Measurements from ENCODE around the gene RASD1. TPM values are rescaled to one million over a fixed set of nuclear protein-coding genes. Genes with fewer than 3 reads are reported as not detected.

Gene RASD1
- total RNA-seq, 1 experiment from 2014 or later: 0.30 TPM

GRCh38 chr17:17494499-17494869 is 1.7 kb downstream of the RASD1 start:
- ChIA-PET POLR2A (no interaction called here), RAD21 (ENCODE audit: low non-redundant PET in 1 of 2, low total read pairs in 2 of 2, uncharacterized antibody in 2 of 2, unreplicated experiment in 2 of 2) (interaction anchor here in 1 of 2 experiments (0.5 kb wide), 1 partner anchor 146 kb away, joined by 3 read pairs; no protein-coding TSS in a partner anchor), CTCF (no interaction called here)
- Histone ChIP-seq H2AFZ (ENCODE audit: low read depth, low read length, poor library complexity, severe bottlenecking) (no peak overlapping the region), H3K4me1 (ENCODE audit: control insufficient read depth in 1 of 2, insufficient read depth in 2 of 2, low read length in 2 of 2) (peaks cover 0 to 15% of the 10 kb centered on the region in 2 experiments; a peak in 2 of 4 replicates), H3K36me3 (ENCODE audit: control insufficient read depth in 1 of 2, insufficient read depth in 2 of 2, low read length in 2 of 2) (peaks cover 0 to 8% of the 10 kb centered on the region in 2 experiments; a peak in 2 of 4 replicates), H3K27ac (ENCODE audit: low read depth, low read length) (no peak overlapping the region), H3K4me3 (replicated peaks in 1 of 2; ENCODE audit: low read depth in 1 of 2, low read length in 2 of 2) (no peak overlapping the region), H3K9me2 (ENCODE audit: insufficient read depth) (no peaks in the 10 kb centered on the region), H3K4me2 (ENCODE audit: low read length) (no peak overlapping the region), H3K9ac (ENCODE audit: low read length) (no peak overlapping the region), H3K79me2 (ENCODE audit: insufficient read depth, low read length) (peaks cover 2% of the 10 kb centered on the region; the same call in 1 of the 2 replicates), H3K27me3 (ENCODE audit: insufficient read depth, low read length) (no peaks in the 10 kb centered on the region), H4K20me1 (ENCODE audit: insufficient read depth) (no peaks in the 10 kb centered on the region), H3K9me3 (ENCODE audit: control insufficient read depth in 1 of 2, insufficient read depth in 1 of 2, low read depth in 1 of 2, low read length in 2 of 2) (no peaks in the 10 kb centered on the region)
- no peak for TF ChIP-seq REST (IDR thresholded peaks at IDR 0.05; ENCODE audit: low read depth)
- no peak for TF ChIP-seq CEBPB (IDR thresholded peaks at IDR 0.05; ENCODE audit: low read depth)
- TF ChIP-seq JUND (IDR thresholded peaks at IDR 0.05): no peak
- TF ChIP-seq ELF1 (IDR thresholded peaks at IDR 0.05; ENCODE audit: borderline replicate concordance, low read depth): no peak
- TF ChIP-seq TCF7L2 (IDR thresholded peaks at IDR 0.05; ENCODE audit: borderline replicate concordance, extremely low read depth, insufficient read depth, insufficient read length): no peak
- no peak for TF ChIP-seq CBX3 (IDR thresholded peaks at IDR 0.05; ENCODE audit: low read depth)
- no peak for TF ChIP-seq EZH2phosphoT487 (IDR thresholded peaks at IDR 0.05; ENCODE audit: borderline replicate concordance)
- no peak for TF ChIP-seq ATF3 (IDR thresholded peaks at IDR 0.05)
- TF ChIP-seq SRF (IDR thresholded peaks at IDR 0.05; ENCODE audit: low read depth): no peak
- TF ChIP-seq CTCF (IDR thresholded peaks at IDR 0.05 in 2 of 3, conservative IDR thresholded peaks at IDR 0.05 in 1 of 3; ENCODE audit: borderline replicate concordance in 1 of 3, insufficient read depth in 1 of 3, low read depth in 2 of 3, low read length in 2 of 3): no peak
- no peak for TF ChIP-seq EZH2 (IDR thresholded peaks at IDR 0.05)
- no peak for TF ChIP-seq ZBTB33 (IDR thresholded peaks at IDR 0.05; ENCODE audit: extremely low read depth, insufficient replicate concordance, low read length)
- no peak for TF ChIP-seq POLR2AphosphoS5 (IDR thresholded peaks at IDR 0.05; ENCODE audit: low read depth, low read length)
- no peak for TF ChIP-seq POLR2A (IDR thresholded peaks at IDR 0.05; ENCODE audit: borderline replicate concordance, extremely low read depth, insufficient read depth, insufficient read length)
- TF ChIP-seq SIN3A (IDR thresholded peaks at IDR 0.05; ENCODE audit: low read depth): no peak
- no peak for TF ChIP-seq FOSL1 (IDR thresholded peaks at IDR 0.05; ENCODE audit: low read depth)
- no peak for TF ChIP-seq SP1 (IDR thresholded peaks at IDR 0.05; ENCODE audit: low read depth)
- no peak for ATAC-seq
- DNase-seq (ENCODE audit: low read depth, low spot score): no peak
- intact Hi-C loops (cut with micrococcal nuclease): no loop called here
- no TSS peak for BruUV-seq (replicated peaks)

All from HCT116 (cell line).